Keratinocyte (primary cell): ENCODE results near the gene IFNAR2. TPM values are rescaled to one million over a fixed set of nuclear protein-coding genes. Genes with fewer than 3 reads are reported as not detected.

Source experiments
- DNase-seq: peaks from one replicate; pipeline ENCODE4 v3.0.0-alpha.2; 2011; ENCODE audit warnings: low read depth, missing footprints, low spot score
- FAIRE-seq: peaks from 2 replicates; lab custom pipeline; 2011; peaks lifted over from hg19 to GRCh38; lab: Jason Lieb, UNC
- H2AFZ ChIP-seq: 2 replicates; pipeline ENCODE4 v1.6.0; 2012; ENCODE audit warnings: low read length, control low read depth, inconsistent platforms; ENCODE audit not compliant: control insufficient read depth
- H3K27ac ChIP-seq: 2 replicates; pipeline ENCODE4 v1.5.1; 2011; ENCODE audit warnings: low read length; ENCODE audit not compliant: control insufficient read depth, insufficient read depth
- H3K27me3 ChIP-seq: 3 replicates; pipeline ENCODE4 v1.6.0; 2011; ENCODE audit warnings: low read length; ENCODE audit not compliant: control insufficient read depth, insufficient read depth; ENCODE audit errors: extremely low read depth
- H3K36me3 ChIP-seq, 2 experiments: 2 replicates in 1 of 2; 3 replicates in 1 of 2; pipeline ENCODE4 v1.5.1; 2011; ENCODE audit warnings: low read length in 2 of 2, mild to moderate bottlenecking in 1 of 2; ENCODE audit not compliant: control insufficient read depth in 2 of 2, insufficient read depth in 2 of 2; ENCODE audit errors: extremely low read depth in 1 of 2
- H3K4me1 ChIP-seq: 3 replicates; pipeline ENCODE4 v1.5.1; 2011; ENCODE audit warnings: low read length; ENCODE audit not compliant: control insufficient read depth, insufficient read depth; ENCODE audit errors: extremely low read depth
- H3K4me2 ChIP-seq: 3 replicates; pipeline ENCODE4 v1.6.0; 2011; ENCODE audit warnings: low read depth, low read length; ENCODE audit not compliant: control insufficient read depth, insufficient read depth; ENCODE audit errors: extremely low read depth
- H3K4me3 ChIP-seq, 3 experiments: fragments of 200-600 bp in 1 of 3; sonication (generic) in 1 of 3; 2 replicates in 2 of 3; 3 replicates in 1 of 3; pipeline ENCODE4 v1.5.1; 2011 to 2016; ENCODE audit warnings: low read length in 3 of 3, mild to moderate bottlenecking in 3 of 3, control low read depth in 2 of 3, inconsistent platforms in 1 of 3, low read depth in 1 of 3, mixed read lengths in 1 of 3, mixed run types in 1 of 3, moderate library complexity in 1 of 3; ENCODE audit not compliant: control insufficient read depth in 2 of 3, insufficient read depth in 2 of 3; ENCODE audit errors: extremely low read depth in 1 of 3
- H3K79me2 ChIP-seq: 2 replicates; pipeline ENCODE4 v1.6.0; 2012; ENCODE audit warnings: low read length; ENCODE audit not compliant: control insufficient read depth, insufficient read depth
- H3K9ac ChIP-seq: 3 replicates; pipeline ENCODE4 v1.6.0; 2011; ENCODE audit warnings: low read length; ENCODE audit not compliant: control insufficient read depth, insufficient read depth; ENCODE audit errors: extremely low read depth
- H3K9me1 ChIP-seq: 3 replicates; pipeline ENCODE4 v1.6.0; 2011; ENCODE audit warnings: low read length; ENCODE audit not compliant: control insufficient read depth, insufficient read depth; ENCODE audit errors: extremely low read depth
- H3K9me3 ChIP-seq: 2 replicates; pipeline ENCODE4 v1.5.1; 2012; ENCODE audit warnings: low read depth, low read length; ENCODE audit not compliant: control insufficient read depth
- H4K20me1 ChIP-seq: 3 replicates; pipeline ENCODE4 v1.6.0; 2011; ENCODE audit warnings: low read length; ENCODE audit not compliant: control insufficient read depth, insufficient read depth; ENCODE audit errors: extremely low read depth
- CTCF ChIP-seq, 3 experiments: IDR thresholded peaks in 1 of 3; conservative IDR thresholded peaks in 1 of 3; optimal IDR thresholded peaks in 1 of 3; 2 replicates in 2 of 3; 3 replicates in 1 of 3; pipeline versions ENCODE3 to v1.5.1; 2011; ENCODE audit warnings: low read length in 3 of 3, mild to moderate bottlenecking in 3 of 3, moderate library complexity in 2 of 3, control low read depth in 1 of 3, inconsistent platforms in 1 of 3; ENCODE audit not compliant: insufficient read depth in 2 of 3; ENCODE audit errors: extremely low read depth in 1 of 3
- EZH2 ChIP-seq: IDR thresholded peaks from one replicate; pipeline ENCODE4 v1.6.1; 2012; ENCODE audit warnings: inconsistent platforms, mild to moderate bottlenecking, low read length, moderate library complexity
- dilution Hi-C: fragments of 300-500 bp; cut with MboI; formaldehyde crosslinking; loops from one replicate; pipeline ENCODE4 v1.7.0; 2020; ENCODE audit warnings: low sequenced_read_pairs; ENCODE audit not compliant: extremely low pct_ligation_motif_present
- polyA plus RNA-seq, 5 experiments: library from polyadenylated mRNA; depleted of rRNA in 3 of 5; stranded (reverse) in 3 of 5; stranded (forward) in 1 of 5; unstranded in 1 of 5; fragments of >200 nt; gene quantifications; 1 replicate in 1 of 5; 2 replicates in 3 of 5; 3 replicates in 1 of 5; pipeline versions ENCODE4 v1.2.1 to v1.2.3, GENCODE V29; 2011 to 2012; ENCODE audit warnings: missing spikeins in 2 of 5, low read depth in 1 of 5, low replicate concordance in 1 of 5

IFNAR2 gene
- polyA plus RNA-seq, 1 donor (not counting 4 experiments of a cell fraction or from before 2014, with no cell fraction given) = 23.0 TPM

GRCh38 chr21:33254766-33255165 is 25.0 kb downstream of the IFNAR2 start:
- H3K36me3 ChIP-seq = peaks cover 5 to 9% of the 10 kb centered on the region in 2 experiments
- H3K4me1 ChIP-seq = peaks cover 14% of the 10 kb centered on the region
- no peak for DNase-seq
- no peak overlapping the region for H3K9ac ChIP-seq
- H4K20me1 ChIP-seq = no peaks in the 10 kb centered on the region
- no peaks in the 10 kb centered on the region for H3K9me1 ChIP-seq
- FAIRE-seq = no peak
- H3K9me3 ChIP-seq = no peaks in the 10 kb centered on the region
- no peak overlapping the region for H3K27ac ChIP-seq
- H2AFZ ChIP-seq = no peak overlapping the region
- no peaks in the 10 kb centered on the region for H3K27me3 ChIP-seq
- TF ChIP-seq EZH2 (no peak), CTCF (optimal IDR thresholded peaks at IDR 0.05 in 1 of 3, IDR thresholded peaks at IDR 0.05 in 1 of 3, conservative IDR thresholded peaks at IDR 0.05 in 1 of 3; ENCODE audit: extremely low read depth in 1 of 3, insufficient read depth in 2 of 3, low read length in 3 of 3) (no peak)
- H3K4me2 ChIP-seq = no peak overlapping the region
- H3K4me3 ChIP-seq = no peak overlapping the region
- dilution Hi-C loops = no loop called here
- no peaks in the 10 kb centered on the region for H3K79me2 ChIP-seq

GRCh38 chr21:33255404-33255803 is 25.7 kb downstream of the IFNAR2 start:
- dilution Hi-C loops = no loop called here

More at GRCh38 chr21:33255404-33255803, 25.7 kb downstream of the IFNAR2 start:
- no peaks in the 10 kb centered on the region for H3K9me1 ChIP-seq
- TF ChIP-seq CTCF (optimal IDR thresholded peaks at IDR 0.05 in 1 of 3, IDR thresholded peaks at IDR 0.05 in 1 of 3, conservative IDR thresholded peaks at IDR 0.05 in 1 of 3; ENCODE audit: extremely low read depth in 1 of 3, insufficient read depth in 2 of 3, low read length in 3 of 3) = no peak
- no peak for TF ChIP-seq EZH2
- peaks cover 17% of the 10 kb centered on the region for H3K4me1 ChIP-seq
- H2AFZ ChIP-seq = no peak overlapping the region
- no peak overlapping the region for H3K27ac ChIP-seq
- H3K9ac ChIP-seq = no peak overlapping the region
- H3K79me2 ChIP-seq = no peaks in the 10 kb centered on the region
- no peak overlapping the region for H3K4me3 ChIP-seq
- FAIRE-seq (no peak), DNase-seq (no peak)
- H3K9me3 ChIP-seq = no peaks in the 10 kb centered on the region
- H3K4me2 ChIP-seq = no peak overlapping the region
- no peaks in the 10 kb centered on the region for H4K20me1 ChIP-seq
- peaks cover 5 to 9% of the 10 kb centered on the region in 2 experiments for H3K36me3 ChIP-seq
- H3K27me3 ChIP-seq = no peaks in the 10 kb centered on the region
